C4-2B (cell line): ENCODE results near the gene ABHD4.

Source experiments
- CTCF ChIP-seq: fragments of 450-650 bp; conservative IDR thresholded peaks from 2 replicates; pipeline ENCODE4 v1.5.1; 2017; ENCODE audit warnings: mild to moderate bottlenecking
- ZFX ChIP-seq: fragments of 450-650 bp; IDR thresholded peaks from 2 replicates; pipeline ENCODE4 v1.6.1; 2017

GRCh38 chr14:22600027-22600426 is 1.9 kb downstream of the ABHD4 start:
- no peak for TF ChIP-seq CTCF
- TF ChIP-seq ZFX = no peak
